Liver (tissue), 3 donors: Measurements from ENCODE around the gene OSBPL9.

ENCODE experiments used
- ATF3 ChIP-seq: IDR thresholded peaks from 2 replicates; pipeline ENCODE4 v1.6.1; 2016; ENCODE audit warnings: antibody characterized with exemption
- EGR1 ChIP-seq, 2 donors: IDR thresholded peaks; 2 replicates each; pipeline ENCODE4 v1.6.1; 2016 to 2018; ENCODE audit warnings: antibody characterized with exemption in 2 of 2, low read depth in 2 of 2
- FOXA1 ChIP-seq: IDR thresholded peaks from 2 replicates; pipeline ENCODE4 v1.6.1; 2016; ENCODE audit warnings: antibody characterized with exemption
- GABPA ChIP-seq, 2 donors: IDR thresholded peaks in 1 of 2; conservative IDR thresholded peaks in 1 of 2; 2 replicates each; pipeline ENCODE4 v1.6.1; 2016; ENCODE audit warnings: antibody characterized with exemption in 2 of 2, mild to moderate bottlenecking in 1 of 2, moderate library complexity in 1 of 2
- JUND ChIP-seq, 2 donors: IDR thresholded peaks; 2 replicates each; pipeline ENCODE4 v1.6.1; 2016; ENCODE audit warnings: antibody characterized with exemption in 2 of 2
- REST ChIP-seq: IDR thresholded peaks from 2 replicates; pipeline ENCODE4 v1.6.1; 2016; ENCODE audit warnings: antibody characterized with exemption, mild to moderate bottlenecking
- RXRA ChIP-seq, 2 donors: IDR thresholded peaks; 2 replicates each; pipeline ENCODE4 v1.6.1; 2017 to 2018; ENCODE audit warnings: antibody characterized with exemption in 2 of 2, mild to moderate bottlenecking in 1 of 2
- SP1 ChIP-seq: IDR thresholded peaks from 2 replicates; pipeline ENCODE4 v1.6.1; 2018; ENCODE audit warnings: antibody characterized with exemption, mild to moderate bottlenecking
- TAF1 ChIP-seq: conservative IDR thresholded peaks from 2 replicates; pipeline ENCODE4 v1.6.1; 2016; ENCODE audit warnings: antibody characterized with exemption, mild to moderate bottlenecking
- YY1 ChIP-seq: IDR thresholded peaks from 2 replicates; pipeline ENCODE4 v1.6.1; 2016; ENCODE audit warnings: antibody characterized with exemption, mild to moderate bottlenecking
- ZBTB33 ChIP-seq: IDR thresholded peaks from 2 replicates; pipeline ENCODE4 v1.6.1; 2016; ENCODE audit warnings: antibody characterized with exemption
- TF ChIP-seq, protein P1 (sequence below): fragments of 150-350 bp; IDR thresholded peaks from 2 replicates; pipeline ENCODE4 v1.5.1; 2017; ENCODE audit warnings: improper control_type of control experiment, low read depth, low read length; ENCODE audit not compliant: missing input control
- TF ChIP-seq, protein P2 (sequence below): IDR thresholded peaks from 2 replicates; pipeline ENCODE4 v1.6.1; 2016; ENCODE audit warnings: antibody characterized with exemption
- donor health status: healthy.
- donor health status: healthy.

DNA sequence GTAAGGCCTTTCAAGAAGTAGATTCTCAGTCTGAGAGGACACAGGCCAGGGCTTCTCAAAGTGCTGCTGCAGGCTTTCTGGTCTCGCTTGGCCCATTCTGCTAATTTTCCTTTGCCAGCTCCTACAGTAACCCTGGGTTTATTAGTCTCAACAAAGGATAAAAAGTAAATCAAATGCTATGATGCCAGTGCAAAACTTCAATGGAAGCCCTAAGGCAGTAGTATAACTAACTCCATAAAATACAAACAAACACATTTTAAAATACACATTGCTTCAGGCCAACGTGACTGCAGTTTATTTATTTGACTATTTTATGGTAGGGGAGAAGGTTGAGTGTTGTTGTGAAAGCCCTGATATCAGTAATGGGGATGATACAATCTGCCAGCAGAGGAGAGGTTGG lies 172.0 kb downstream of the OSBPL9 start:
- TF ChIP-seq, protein P1, sequence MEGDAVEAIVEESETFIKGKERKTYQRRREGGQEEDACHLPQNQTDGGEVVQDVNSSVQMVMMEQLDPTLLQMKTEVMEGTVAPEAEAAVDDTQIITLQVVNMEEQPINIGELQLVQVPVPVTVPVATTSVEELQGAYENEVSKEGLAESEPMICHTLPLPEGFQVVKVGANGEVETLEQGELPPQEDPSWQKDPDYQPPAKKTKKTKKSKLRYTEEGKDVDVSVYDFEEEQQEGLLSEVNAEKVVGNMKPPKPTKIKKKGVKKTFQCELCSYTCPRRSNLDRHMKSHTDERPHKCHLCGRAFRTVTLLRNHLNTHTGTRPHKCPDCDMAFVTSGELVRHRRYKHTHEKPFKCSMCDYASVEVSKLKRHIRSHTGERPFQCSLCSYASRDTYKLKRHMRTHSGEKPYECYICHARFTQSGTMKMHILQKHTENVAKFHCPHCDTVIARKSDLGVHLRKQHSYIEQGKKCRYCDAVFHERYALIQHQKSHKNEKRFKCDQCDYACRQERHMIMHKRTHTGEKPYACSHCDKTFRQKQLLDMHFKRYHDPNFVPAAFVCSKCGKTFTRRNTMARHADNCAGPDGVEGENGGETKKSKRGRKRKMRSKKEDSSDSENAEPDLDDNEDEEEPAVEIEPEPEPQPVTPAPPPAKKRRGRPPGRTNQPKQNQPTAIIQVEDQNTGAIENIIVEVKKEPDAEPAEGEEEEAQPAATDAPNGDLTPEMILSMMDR: no peak
- TF ChIP-seq EGR1 (IDR thresholded peaks at IDR 0.05; ENCODE audit: low read depth in 2 of 2): no peak
- TF ChIP-seq RXRA (IDR thresholded peaks at IDR 0.05): no peak
- TF ChIP-seq, protein P2, sequence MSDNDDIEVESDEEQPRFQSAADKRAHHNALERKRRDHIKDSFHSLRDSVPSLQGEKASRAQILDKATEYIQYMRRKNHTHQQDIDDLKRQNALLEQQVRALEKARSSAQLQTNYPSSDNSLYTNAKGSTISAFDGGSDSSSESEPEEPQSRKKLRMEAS: no peak
- TF ChIP-seq ZBTB33: no peak
- TF ChIP-seq YY1: no peak
- no peak for TF ChIP-seq FOXA1
- no peak for TF ChIP-seq ATF3
- no peak for TF ChIP-seq REST
- no peak for TF ChIP-seq GABPA (IDR thresholded peaks at IDR 0.05 in 1 of 2, conservative IDR thresholded peaks at IDR 0.05 in 1 of 2)
- no peak for TF ChIP-seq SP1
- TF ChIP-seq JUND (IDR thresholded peaks at IDR 0.05): no peak
- no peak for TF ChIP-seq TAF1
